Activated naive CD8-positive, alpha-beta T cell (primary cell): ENCODE measurements around the gene CRIM1.

Experiments used
- H3K27ac Mint-ChIP-seq: one replicate; pipeline ENCODE4 v1.8.0; 2021; ENCODE audit warnings: mixed read lengths
- H3K27me3 Mint-ChIP-seq: one replicate; pipeline ENCODE4 v1.8.0; 2021; ENCODE audit warnings: mixed read lengths
- H3K36me3 Mint-ChIP-seq: one replicate; pipeline ENCODE4 v1.8.0; 2021; ENCODE audit warnings: mixed read lengths
- H3K4me1 Mint-ChIP-seq: one replicate; pipeline ENCODE4 v1.8.0; 2021; ENCODE audit warnings: low read depth, mixed read lengths
- H3K4me3 Mint-ChIP-seq: one replicate; pipeline ENCODE4 v1.8.0; 2021; ENCODE audit warnings: mild to moderate bottlenecking, mixed read lengths
- H3K9me3 Mint-ChIP-seq: one replicate; pipeline ENCODE4 v1.8.0; 2021; ENCODE audit warnings: low read depth, mixed read lengths

The CRIM1 gene

GRCh38 chr2:36562973-36563532 is 207.5 kb downstream of the CRIM1 start:
- H3K36me3 Mint-ChIP-seq, result peaks cover 29% of the 10 kb centered on the region

GRCh38 chr2:36564377-36564930 is 208.9 kb downstream of the CRIM1 start:
- Mint-ChIP-seq H3K9me3 (no peaks in the 10 kb centered on the region), H3K36me3 (peaks cover 30% of the 10 kb centered on the region), H3K4me3 (no peak overlapping the region), H3K27ac (no peak overlapping the region), H3K4me1 (no peaks in the 10 kb centered on the region), H3K27me3 (no peaks in the 10 kb centered on the region)

More at GRCh38 chr2:36562973-36563532, 207.5 kb downstream of the CRIM1 start:
- Mint-ChIP-seq H3K27ac (no peak overlapping the region), H3K27me3 (no peaks in the 10 kb centered on the region), H3K9me3 (no peaks in the 10 kb centered on the region), H3K4me3 (no peak overlapping the region), H3K4me1 (no peaks in the 10 kb centered on the region)

- Mint-ChIP-seq H3K9me3 (no peaks in the 10 kb centered on the region), H3K4me3 (no peak overlapping the region), H3K27ac (no peak overlapping the region), H3K4me1 (no peaks in the 10 kb centered on the region), H3K27me3 (no peaks in the 10 kb centered on the region), H3K36me3 (peaks cover 27% of the 10 kb centered on the region)
These were observed 210.1 kb downstream of the CRIM1 start for GRCh38 chr2:36565712-36566111.

- no peak overlapping the region for H3K4me3 Mint-ChIP-seq
- H3K4me1 Mint-ChIP-seq, result no peaks in the 10 kb centered on the region
- H3K27ac Mint-ChIP-seq, result no peak overlapping the region
- no peaks in the 10 kb centered on the region for H3K9me3 Mint-ChIP-seq
- peaks cover 27% of the 10 kb centered on the region for H3K36me3 Mint-ChIP-seq
- H3K27me3 Mint-ChIP-seq, result no peaks in the 10 kb centered on the region
These were observed 211.3 kb downstream of the CRIM1 start for GRCh38 chr2:36566887-36567286.

GRCh38 chr2:36567711-36568408 is 212.3 kb downstream of the CRIM1 start:
- Mint-ChIP-seq H3K36me3 (peaks cover 28% of the 10 kb centered on the region), H3K9me3 (no peaks in the 10 kb centered on the region), H3K27me3 (no peaks in the 10 kb centered on the region), H3K4me1 (no peaks in the 10 kb centered on the region), H3K4me3 (no peak overlapping the region), H3K27ac (no peak overlapping the region)

- Mint-ChIP-seq H3K4me1 (no peaks in the 10 kb centered on the region), H3K36me3 (peaks cover 32% of the 10 kb centered on the region), H3K27me3 (no peaks in the 10 kb centered on the region), H3K27ac (no peak overlapping the region), H3K4me3 (no peak overlapping the region), H3K9me3 (no peaks in the 10 kb centered on the region)
These were observed 213.1 kb downstream of the CRIM1 start for GRCh38 chr2:36568516-36569246.

- H3K36me3 Mint-ChIP-seq, result peaks cover 34% of the 10 kb centered on the region
- no peak overlapping the region for H3K27ac Mint-ChIP-seq
- H3K4me1 Mint-ChIP-seq, result no peaks in the 10 kb centered on the region
- no peaks in the 10 kb centered on the region for H3K27me3 Mint-ChIP-seq
- H3K9me3 Mint-ChIP-seq, result no peaks in the 10 kb centered on the region
- H3K4me3 Mint-ChIP-seq, result no peak overlapping the region
These were observed 213.8 kb downstream of the CRIM1 start for GRCh38 chr2:36569267-36569856.

GRCh38 chr2:36570416-36570815 is 214.8 kb downstream of the CRIM1 start:
- no peaks in the 10 kb centered on the region for H3K9me3 Mint-ChIP-seq
- peaks cover 32% of the 10 kb centered on the region for H3K36me3 Mint-ChIP-seq
- H3K27me3 Mint-ChIP-seq, result no peaks in the 10 kb centered on the region
- H3K4me3 Mint-ChIP-seq, result no peak overlapping the region
- no peak overlapping the region for H3K27ac Mint-ChIP-seq
- no peaks in the 10 kb centered on the region for H3K4me1 Mint-ChIP-seq

- Mint-ChIP-seq H3K27me3 (no peaks in the 10 kb centered on the region), H3K4me1 (no peaks in the 10 kb centered on the region), H3K4me3 (no peak overlapping the region), H3K9me3 (no peaks in the 10 kb centered on the region), H3K36me3 (peaks cover 34% of the 10 kb centered on the region), H3K27ac (no peak overlapping the region)
These were observed 216.6 kb downstream of the CRIM1 start for GRCh38 chr2:36572054-36572718.

- peaks cover 35% of the 10 kb centered on the region for H3K36me3 Mint-ChIP-seq
- no peaks in the 10 kb centered on the region for H3K4me1 Mint-ChIP-seq
- H3K9me3 Mint-ChIP-seq, result no peaks in the 10 kb centered on the region
These were observed 217.1 kb downstream of the CRIM1 start for GRCh38 chr2:36572719-36573059.

GRCh38 chr2:36573165-36573564 is 217.6 kb downstream of the CRIM1 start:
- H3K36me3 Mint-ChIP-seq, result peaks cover 35% of the 10 kb centered on the region
- no peak overlapping the region for H3K27ac Mint-ChIP-seq
- H3K27me3 Mint-ChIP-seq, result no peaks in the 10 kb centered on the region
- peaks cover under 1% of the 10 kb centered on the region for H3K4me1 Mint-ChIP-seq
- H3K4me3 Mint-ChIP-seq, result no peak overlapping the region
- no peaks in the 10 kb centered on the region for H3K9me3 Mint-ChIP-seq

More at GRCh38 chr2:36572719-36573059, 217.1 kb downstream of the CRIM1 start:
- no peak overlapping the region for H3K27ac Mint-ChIP-seq
- H3K27me3 Mint-ChIP-seq, result no peaks in the 10 kb centered on the region
- no peak overlapping the region for H3K4me3 Mint-ChIP-seq

- Mint-ChIP-seq H3K9me3 (no peaks in the 10 kb centered on the region), H3K27me3 (no peaks in the 10 kb centered on the region), H3K4me3 (no peak overlapping the region), H3K27ac (no peak overlapping the region), H3K36me3 (peaks cover 38% of the 10 kb centered on the region), H3K4me1 (peaks cover 11% of the 10 kb centered on the region)
These were observed 219.0 kb downstream of the CRIM1 start for GRCh38 chr2:36574560-36574959.

- peaks cover 51% of the 10 kb centered on the region for H3K36me3 Mint-ChIP-seq
- H3K9me3 Mint-ChIP-seq, result no peaks in the 10 kb centered on the region
- peaks cover 11% of the 10 kb centered on the region for H3K4me1 Mint-ChIP-seq
- no peaks in the 10 kb centered on the region for H3K27me3 Mint-ChIP-seq
- H3K4me3 Mint-ChIP-seq, result no peak overlapping the region
- no peak overlapping the region for H3K27ac Mint-ChIP-seq
These were observed 222.3 kb downstream of the CRIM1 start for GRCh38 chr2:36577884-36578283.

GRCh38 chr2:36578343-36579296 is 223.0 kb downstream of the CRIM1 start:
- Mint-ChIP-seq H3K27ac (no peak overlapping the region), H3K4me3 (no peak overlapping the region), H3K9me3 (no peaks in the 10 kb centered on the region), H3K27me3 (no peaks in the 10 kb centered on the region), H3K4me1 (peaks cover 11% of the 10 kb centered on the region), H3K36me3 (peaks cover 48% of the 10 kb centered on the region)
